Cardiac fibroblast (primary cell): ENCODE results near the gene MRPL14.

Source experiments
- DNase-seq, 2 donors: peaks; one replicate each; pipeline versions ENCODE4 v3.0.0 to v3.0.0-alpha.2; 2010; ENCODE audit warnings: low read depth in 2 of 2
- H3K4me3 ChIP-seq, 2 donors: replicated peaks in 1 of 2; 1 replicate in 1 of 2; 2 replicates in 1 of 2; pipeline ENCODE4 v1.5.1; 2011; ENCODE audit warnings: low read depth in 2 of 2, low read length in 2 of 2, mild to moderate bottlenecking in 2 of 2, moderate library complexity in 1 of 2
- TF ChIP-seq, protein P1 (sequence below): IDR thresholded peaks from one replicate; pipeline ENCODE4 v1.5.1; 2011; ENCODE audit warnings: low read depth, mild to moderate bottlenecking, low read length, inconsistent platforms

The MRPL14 gene

DNA sequence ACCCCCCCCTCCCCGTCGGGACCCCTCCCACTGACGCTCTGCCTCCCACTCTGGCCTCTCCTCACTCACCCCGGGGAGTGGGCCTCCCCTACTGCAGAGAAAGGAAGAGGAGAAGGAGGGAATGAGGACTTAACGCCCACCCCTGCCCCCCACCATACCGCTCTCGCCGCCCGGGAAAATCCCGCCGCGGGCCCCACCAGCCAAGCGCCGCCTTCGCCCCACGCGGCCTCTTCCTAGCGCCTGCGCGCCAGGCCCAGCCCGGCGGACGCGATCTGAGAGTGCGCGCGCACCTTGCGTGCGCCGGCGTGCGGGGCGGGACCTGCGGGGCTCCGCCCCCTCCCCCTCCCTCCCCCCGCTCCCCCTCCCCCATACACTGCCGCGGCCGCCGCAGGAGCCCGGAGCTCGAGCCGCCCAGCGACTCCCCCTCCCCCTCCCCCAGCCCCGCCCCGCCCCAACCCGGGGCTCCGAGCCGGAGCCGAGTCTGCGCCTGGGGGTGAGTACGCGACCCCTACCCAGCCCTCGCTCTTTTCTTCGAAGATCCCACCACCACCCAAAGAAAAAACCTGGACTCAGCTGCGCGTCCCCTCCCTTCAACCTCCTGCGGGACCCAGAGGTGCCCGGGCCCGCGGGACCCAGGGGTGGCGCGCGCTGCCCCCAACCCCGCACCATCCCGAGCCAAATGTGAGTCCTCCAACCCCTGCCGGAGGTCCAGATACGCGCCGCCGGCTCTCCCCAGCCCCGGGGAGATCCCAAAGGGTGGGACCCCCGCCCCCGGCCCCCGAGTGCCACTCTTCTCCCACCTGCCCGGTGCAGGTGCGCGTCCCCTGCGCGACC is at the start of gene MRPL14, which contains the start of gene TMEM63B:
Gene MRPL14 (minus strand): TSS at position 267 of the 834 bp plus-strand sequence. CDS start 10,841 bp downstream, outside the sequence.
Gene TMEM63B (plus strand): TSS at position 369 of the 834 bp plus-strand sequence. CDS start 7,031 bp downstream, outside the sequence.
- TF ChIP-seq, protein P1, sequence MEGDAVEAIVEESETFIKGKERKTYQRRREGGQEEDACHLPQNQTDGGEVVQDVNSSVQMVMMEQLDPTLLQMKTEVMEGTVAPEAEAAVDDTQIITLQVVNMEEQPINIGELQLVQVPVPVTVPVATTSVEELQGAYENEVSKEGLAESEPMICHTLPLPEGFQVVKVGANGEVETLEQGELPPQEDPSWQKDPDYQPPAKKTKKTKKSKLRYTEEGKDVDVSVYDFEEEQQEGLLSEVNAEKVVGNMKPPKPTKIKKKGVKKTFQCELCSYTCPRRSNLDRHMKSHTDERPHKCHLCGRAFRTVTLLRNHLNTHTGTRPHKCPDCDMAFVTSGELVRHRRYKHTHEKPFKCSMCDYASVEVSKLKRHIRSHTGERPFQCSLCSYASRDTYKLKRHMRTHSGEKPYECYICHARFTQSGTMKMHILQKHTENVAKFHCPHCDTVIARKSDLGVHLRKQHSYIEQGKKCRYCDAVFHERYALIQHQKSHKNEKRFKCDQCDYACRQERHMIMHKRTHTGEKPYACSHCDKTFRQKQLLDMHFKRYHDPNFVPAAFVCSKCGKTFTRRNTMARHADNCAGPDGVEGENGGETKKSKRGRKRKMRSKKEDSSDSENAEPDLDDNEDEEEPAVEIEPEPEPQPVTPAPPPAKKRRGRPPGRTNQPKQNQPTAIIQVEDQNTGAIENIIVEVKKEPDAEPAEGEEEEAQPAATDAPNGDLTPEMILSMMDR = no peak
- H3K4me3 ChIP-seq = peak within 1 kb of the TSS; percentile 85 to 86
- peak; percentile 88 to 93 for DNase-seq

DNA sequence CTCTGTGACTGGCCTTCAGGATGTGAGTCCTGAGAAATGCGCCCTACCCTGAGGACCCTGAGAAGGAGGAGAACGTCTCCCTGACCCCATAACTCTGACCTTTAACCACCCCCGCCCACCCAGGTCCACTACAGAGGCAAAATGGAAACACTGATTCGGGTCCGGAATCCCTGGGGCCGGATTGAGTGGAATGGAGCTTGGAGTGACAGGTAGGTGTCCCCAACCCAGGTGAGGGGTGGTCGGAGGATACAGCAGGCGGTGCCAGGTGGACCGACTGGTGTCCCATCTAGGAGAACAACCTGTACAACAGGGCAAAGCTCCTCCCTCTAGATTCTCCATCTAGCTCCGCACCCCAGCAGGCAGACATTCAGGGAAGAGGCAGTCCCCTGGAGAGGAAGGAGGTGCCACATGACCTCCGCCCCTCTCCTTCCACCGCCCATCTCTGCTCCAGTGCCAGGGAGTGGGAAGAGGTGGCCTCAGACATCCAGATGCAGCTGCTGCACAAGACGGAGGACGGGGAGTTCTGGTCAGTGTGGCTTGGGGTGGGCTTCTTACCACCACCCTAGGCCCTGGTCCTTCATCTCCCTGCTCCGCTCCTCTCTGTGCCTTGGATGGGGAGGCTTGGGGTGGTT is 49.0 kb upstream of the MRPL14 start:
- no peak overlapping the region for H3K4me3 ChIP-seq
- TF ChIP-seq, protein P1 = no peak
- DNase-seq = no peak

DNA sequence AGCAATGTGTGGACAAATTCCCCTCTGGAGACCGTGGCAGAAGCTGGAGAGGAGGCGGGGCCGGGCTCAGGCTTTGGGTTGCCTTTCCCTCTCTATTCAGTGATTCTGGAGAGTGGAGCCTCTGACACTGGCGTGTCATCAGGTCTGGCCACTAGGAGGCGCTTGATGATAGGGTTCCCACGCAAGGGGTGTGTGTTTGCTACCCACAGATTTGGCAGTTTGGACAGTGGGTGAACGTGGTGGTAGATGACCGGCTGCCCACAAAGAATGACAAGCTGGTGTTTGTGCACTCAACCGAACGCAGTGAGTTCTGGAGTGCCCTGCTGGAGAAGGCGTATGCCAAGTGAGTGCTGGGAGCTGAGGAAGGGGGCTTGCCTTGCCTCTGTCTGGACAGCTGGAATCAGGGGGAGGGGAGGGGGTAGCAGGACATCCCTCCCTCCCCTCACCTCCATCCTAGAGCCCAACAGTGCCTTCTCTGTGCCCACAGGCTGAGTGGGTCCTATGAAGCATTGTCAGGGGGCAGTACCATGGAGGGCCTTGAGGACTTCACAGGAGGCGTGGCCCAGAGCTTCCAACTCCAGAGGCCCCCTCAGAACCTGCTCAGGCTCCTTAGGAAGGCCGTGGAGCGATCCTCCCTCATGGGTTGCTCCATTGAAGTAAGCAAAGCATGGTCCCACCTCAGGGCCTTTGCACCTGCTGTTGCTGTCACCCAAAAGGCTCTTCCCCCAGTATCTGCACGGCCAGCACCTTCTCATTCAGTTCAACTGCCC is 45.7 kb upstream of the MRPL14 start:
- TF ChIP-seq, protein P1 = peak; percentile 89
- H3K4me3 ChIP-seq = no peak overlapping the region
- peak; percentile 80 to 85 for DNase-seq

DNA sequence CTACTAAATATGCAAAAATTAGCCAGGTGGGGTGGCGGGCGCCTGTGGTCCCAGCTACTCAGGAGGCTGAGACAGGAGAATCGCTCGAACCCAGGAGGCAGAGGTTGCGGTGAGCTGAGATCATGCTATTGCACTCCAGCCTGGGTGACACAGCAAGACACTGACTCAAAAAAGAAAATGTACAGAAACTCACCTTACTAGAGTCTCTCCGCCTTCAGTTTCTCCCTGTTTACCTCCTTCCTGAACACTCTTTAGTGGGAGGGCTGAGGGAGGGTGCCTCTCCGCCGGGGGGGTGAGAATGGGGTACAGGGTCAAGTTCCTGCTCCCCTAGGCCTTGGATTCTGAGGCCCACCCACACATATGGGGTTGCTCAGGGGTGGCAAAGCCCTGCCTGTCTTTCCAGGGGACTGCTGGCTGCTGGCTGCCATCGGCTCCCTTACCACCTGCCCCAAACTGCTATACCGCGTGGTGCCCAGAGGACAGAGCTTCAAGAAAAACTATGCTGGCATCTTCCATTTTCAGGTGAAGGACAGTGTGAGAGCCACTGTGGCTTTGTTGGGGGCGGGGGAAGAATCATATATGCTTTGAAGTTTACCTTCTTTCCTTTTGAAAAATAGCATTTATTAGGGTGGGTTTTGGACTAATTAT is 44.8 kb upstream of the MRPL14 start:
- H3K4me3 ChIP-seq = no peak overlapping the region
- DNase-seq = no peak
- TF ChIP-seq, protein P1 = no peak

DNA sequence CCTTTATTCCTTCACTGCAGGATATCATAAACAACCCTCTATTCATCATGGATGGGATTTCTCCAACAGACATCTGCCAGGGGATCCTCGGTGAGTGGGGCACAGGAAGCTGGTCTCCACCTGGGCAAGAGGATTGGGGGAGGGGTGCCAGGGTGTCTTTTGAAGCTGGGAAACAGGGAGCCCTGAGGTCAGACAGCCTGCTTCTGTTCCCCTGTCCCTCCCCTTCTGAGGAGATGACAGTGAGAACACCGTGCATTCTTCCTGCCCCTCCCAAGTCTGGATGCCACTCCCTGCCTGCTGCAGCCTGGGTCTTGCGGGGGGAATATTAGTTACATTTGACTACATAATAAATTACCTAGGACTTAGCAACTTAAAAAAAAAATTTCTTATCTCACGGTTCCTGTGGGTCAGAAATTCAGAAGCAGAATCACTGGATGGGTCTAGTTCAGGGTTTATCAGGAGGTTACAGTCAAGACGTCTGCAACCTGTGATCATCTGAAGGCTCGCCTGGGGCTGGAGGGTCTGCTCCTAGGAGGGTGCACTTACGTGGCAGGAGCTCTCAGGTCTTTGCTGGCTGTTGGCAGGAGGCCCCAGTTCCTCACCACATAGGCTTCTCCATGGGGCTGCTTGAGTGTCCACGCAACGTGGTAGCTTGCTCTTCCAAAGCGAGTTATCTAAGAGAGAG is 42.8 kb upstream of the MRPL14 start:
- H3K4me3 ChIP-seq = no peak overlapping the region
- TF ChIP-seq, protein P1 = no peak
- DNase-seq = no peak

DNA sequence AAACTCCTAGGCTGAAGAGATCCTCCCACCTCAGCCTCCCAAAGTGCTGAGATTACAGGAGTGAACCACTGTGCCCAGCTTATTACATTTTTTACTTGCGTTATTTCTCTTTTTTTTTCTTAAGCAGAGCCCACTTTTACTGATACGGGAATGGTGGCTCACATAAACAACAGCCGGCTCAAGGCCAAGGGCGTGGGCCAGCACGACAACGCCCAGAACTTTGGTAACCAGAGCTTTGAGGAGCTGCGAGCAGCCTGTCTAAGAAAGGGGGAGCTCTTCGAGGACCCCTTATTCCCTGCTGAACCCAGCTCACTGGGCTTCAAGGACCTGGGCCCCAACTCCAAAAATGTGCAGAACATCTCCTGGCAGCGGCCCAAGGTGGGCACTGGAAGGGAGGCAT is 41.9 kb upstream of the MRPL14 start:
- TF ChIP-seq, protein P1 = no peak
- H3K4me3 ChIP-seq = no peak overlapping the region
- no peak for DNase-seq
